Measurements from ENCODE around the gene RANBP10.
"Not testable (repeated sequence)": the region's sequence is repeated elsewhere in the genome, so short reads cannot be mapped to it uniquely, and the experiment has no call there.

The RANBP10 gene

DNA sequence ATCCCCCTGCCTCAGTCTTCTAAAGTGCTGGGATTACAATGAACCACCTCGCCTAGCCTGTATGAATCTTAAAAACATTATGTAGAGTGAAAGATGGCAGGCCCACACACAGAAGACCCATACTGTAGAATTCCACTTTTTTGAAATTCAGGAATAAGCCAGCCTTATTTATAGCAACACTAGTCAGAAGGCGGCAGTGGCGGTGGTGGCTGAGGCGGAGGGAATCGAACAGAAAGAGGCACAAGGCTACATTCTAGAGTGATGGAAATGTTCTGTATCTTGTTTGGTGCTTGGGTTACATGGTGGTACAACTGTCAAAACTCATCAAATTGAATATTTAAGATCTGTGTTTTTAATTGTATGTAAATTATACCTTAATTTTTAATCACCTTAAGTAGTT, 98.6 kb downstream of the RANBP10 start:
- no peak for DNase-seq

DNA sequence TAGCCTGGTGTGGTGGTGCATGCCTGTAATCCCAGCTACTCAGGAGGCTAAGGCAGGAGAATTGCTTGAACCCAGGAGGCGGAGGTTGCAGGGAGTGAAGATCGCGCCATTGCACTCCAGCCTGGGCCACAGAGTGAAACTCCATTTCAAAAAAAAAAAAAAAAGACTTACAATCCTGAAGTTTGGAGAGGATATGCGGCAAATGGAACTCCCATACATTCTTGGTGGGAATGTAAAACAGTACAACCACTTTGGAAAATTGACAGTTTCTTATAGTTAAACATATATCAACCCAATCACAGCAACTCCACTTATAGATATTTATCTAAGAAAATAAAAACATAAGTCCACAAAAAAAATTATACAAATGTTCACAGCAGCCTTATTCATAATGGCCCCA, 99.2 kb downstream of the RANBP10 start:
- no peak for DNase-seq

DNA sequence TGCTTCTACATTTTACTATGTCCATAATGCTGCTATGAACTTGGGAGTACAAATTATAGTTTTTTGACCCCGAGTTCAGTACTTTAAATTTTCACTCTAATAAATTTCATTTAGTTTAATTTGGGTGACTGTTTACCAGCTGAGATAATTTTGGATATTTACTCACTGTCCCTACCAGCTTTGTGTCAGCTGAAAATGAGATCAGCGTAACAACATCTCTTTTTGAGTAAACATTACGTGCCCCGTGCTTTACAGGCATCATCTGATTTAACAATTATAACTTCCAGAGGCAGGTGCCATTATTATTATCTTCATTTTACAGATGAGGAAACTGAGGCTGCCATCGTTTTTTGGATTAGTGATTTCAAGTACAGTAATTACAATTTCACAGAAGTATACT, 102.2 kb downstream of the RANBP10 start:
- DNase-seq = no peak

DNA sequence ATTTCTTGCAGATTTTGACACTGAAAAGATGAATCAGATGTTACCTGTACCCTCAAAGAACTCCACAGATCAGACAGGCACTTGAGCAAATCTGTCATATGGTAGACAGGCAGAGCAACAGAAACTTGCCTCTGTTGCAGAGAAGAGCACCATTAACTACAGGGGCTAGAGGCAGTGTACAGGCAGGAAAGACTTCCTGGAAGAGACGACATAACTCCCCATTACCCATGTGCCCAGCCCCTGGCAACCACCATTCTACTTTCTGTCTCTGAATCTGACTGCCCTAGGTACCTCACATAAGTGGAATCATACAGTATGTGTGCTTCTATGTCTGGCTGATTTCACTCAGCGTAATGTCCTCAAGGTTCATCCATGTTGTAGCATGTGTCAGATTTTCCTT, 102.7 kb downstream of the RANBP10 start:
- no peak for DNase-seq

DNA sequence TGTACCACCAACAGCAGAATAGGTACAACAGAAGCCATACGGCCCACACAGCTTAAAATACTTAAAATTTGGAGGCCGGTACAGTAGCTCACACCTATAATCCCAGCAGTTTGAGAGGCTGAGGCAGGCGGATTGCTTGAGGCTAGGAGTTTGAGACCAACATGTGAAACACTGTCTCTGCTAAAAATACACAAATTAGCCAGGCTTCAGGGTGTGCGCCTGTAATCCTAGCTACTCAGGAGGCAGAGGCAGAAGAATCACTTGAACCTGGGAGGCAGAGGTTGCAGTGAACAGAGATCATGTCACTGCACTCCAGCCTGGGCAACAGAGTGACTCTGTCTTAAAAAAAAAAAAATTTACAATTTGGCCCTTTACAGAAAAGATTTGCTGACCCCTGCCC, 104.2 kb downstream of the RANBP10 start:
- DNase-seq = no peak

DNA sequence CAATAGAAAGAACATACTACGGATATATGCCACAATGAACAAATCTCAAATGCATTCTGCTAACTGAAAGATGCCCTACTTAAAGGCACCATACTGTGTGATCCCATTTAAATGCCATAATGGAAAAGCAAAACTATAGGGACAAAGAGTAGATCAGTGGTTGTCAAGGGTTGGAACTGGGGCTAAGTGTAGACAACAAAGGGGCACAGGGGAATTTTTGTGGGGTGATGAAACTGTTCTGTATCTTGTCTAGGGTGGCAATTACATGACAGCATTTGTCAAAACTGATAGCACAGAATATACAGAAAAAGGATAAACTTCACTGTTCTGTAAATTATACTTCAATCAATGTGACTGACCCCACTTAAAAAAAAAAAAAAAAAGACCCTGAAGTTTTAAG, 104.9 kb downstream of the RANBP10 start:
- no peak for DNase-seq

DNA sequence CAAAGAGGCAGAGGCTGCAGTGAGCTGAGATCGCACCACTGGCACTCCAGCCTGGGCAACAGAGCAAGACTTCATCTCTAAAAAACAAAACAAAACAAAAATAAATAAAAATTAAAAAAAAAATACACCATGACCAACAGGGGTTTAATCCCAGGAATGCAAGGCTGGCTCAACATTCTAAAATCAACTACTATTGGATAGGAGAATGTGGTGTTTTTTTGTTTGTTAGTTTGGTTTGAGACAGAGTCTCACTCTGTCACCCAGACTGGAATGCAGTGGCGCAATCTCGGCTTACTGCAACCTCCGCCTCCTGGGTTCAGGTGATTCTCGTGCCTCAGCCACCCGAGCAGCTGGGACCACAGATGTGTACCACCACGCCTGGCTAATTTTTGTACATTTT, 107.1 kb downstream of the RANBP10 start:
- DNase-seq = no peak

DNA sequence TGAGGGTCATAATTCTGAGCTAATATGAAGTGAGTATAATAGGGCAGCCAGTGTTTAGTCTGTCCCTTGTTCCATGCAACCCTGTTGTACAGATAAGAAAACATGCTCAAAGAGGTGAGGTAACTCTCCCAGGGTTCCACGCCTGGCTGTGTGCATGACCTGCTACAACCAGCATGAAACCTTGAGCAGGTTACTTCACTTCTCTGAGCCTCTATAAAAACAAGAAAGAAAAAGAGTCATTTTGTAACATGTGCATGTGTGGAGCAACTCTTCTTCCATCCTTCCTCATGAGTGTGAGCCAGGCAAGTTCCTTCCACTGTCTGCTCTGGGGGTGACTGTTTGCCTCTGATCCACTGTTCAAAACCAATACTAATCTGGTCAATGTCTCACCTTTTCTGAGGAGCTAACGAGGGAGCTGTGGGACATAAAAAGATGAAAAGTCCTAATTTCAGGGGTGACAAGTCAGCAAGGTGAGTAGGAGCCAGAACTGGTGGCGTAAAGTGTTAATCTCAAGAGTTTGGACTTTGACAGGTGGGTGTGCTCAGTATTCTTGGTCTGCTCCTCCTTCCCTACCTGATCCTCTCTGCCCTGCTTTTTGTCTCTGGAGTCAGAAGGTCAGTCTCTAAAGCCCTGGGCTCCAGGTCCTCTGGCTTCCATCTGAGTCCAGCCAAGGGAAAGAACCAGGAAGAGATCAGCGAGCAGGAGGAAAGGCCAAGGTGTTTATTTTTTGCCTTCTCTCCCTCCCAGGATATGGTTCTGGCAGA, 108.8 kb downstream of the RANBP10 start:
- no peak for DNase-seq

DNA sequence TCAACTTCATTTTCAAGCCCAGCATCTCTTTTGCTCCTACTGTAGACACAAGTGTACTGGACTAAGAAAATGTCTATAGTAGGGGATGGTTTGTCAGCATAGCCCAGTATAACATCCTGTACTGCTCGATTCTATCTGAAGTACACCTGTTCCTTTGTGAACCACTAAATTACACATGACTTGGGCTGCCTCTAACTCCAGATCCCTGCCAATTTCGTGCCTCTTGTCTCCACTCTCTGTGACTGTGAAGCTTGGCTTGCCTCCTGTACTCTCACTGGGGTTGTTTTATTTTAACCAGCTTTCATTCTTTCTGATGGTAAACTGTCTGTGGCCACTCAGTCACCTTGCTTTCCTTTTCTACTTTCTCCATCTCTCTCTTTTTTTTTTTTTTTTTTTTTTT, 111.7 kb downstream of the RANBP10 start:
- no peak for DNase-seq

DNA sequence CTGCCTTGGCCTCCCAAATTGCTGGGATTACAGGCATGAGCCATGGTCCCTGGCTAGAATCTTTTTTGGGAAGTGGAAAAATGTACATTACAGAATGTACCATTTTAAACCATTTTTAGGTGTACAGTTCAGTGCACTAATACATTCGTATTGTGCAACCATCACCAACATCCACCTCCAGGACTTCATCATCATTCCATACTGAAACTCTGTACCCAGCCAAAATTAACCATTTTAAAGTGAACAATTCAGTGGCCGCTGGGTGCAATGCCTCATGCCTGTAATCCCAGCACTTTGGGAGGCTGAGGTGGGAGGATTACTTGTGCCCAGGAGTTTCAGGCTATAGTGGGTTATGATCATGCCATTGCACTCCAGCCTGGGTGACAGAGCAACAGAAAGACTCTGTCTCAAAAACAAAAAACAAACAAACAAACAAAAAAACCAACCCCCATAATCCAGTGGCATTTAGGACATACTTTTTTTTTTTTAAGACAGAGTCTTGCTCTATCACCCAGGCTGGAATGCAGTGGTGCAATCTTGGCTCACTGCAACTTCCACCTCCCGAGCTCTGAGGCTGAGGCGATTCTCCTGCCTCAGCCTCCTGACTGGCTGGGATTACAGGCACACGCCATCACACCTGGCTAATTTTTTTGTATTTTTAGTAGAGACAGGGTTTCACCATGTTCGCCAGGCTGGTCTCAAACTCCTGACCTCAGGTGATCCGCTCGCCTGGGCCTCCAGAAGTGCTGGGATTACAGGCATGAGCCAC, 112.7 kb downstream of the RANBP10 start:
- not testable (repeated sequence) for DNase-seq

DNA sequence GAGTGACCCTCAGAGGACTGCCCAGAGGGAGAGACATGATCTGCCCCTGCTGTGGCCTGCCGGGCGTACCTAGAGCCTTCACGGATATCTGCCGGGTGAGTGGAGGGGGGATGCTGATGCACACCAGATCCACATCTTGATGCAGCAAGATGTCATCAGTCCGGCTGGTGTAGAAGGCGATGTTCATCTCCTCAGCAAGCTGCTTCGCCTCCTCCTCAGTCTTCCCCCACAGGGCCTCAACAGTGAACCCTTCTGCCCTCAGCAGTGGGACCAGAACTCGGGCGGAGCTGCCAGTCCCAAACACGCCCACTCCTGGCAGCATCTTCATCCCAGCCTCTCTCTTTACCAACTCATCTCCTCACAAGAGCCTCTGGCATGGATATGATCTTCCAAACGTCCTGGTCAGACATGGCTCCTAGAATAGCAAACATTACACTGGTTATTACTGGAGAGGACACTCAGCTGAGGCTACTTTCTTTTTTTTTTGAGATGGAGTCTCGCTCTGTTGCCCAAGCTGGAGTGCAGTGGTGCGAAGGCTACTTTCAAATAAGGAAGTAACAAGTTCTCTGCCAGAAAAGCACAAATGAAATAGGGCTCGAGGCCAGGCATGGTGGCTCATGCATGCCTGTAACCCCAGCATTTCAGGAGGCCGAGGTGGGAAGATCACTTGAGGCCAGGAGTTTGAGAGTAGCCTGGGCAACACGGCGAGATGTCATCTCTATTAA, 120.8 kb downstream of the RANBP10 start:
- DNase-seq = no peak

DNA sequence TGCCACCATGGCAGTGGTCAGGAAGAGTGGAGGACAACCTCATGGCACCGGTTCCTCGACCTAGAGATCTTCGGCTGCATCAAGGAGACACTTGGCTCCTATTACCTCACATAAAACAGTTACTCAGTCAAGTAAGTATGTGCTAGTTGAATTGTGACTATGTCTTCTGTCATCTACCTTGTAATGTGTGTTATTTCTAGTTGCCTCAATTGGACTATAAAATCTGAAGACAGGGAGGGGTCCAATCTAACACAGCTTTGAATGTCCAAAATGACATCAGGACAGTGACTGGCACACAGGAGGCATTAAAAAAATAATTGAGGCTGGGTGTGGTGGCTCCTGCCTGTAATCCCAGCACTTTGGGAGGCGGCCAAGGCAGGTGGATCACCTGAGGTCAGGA, 122.6 kb downstream of the RANBP10 start:
- DNase-seq = no peak

DNA sequence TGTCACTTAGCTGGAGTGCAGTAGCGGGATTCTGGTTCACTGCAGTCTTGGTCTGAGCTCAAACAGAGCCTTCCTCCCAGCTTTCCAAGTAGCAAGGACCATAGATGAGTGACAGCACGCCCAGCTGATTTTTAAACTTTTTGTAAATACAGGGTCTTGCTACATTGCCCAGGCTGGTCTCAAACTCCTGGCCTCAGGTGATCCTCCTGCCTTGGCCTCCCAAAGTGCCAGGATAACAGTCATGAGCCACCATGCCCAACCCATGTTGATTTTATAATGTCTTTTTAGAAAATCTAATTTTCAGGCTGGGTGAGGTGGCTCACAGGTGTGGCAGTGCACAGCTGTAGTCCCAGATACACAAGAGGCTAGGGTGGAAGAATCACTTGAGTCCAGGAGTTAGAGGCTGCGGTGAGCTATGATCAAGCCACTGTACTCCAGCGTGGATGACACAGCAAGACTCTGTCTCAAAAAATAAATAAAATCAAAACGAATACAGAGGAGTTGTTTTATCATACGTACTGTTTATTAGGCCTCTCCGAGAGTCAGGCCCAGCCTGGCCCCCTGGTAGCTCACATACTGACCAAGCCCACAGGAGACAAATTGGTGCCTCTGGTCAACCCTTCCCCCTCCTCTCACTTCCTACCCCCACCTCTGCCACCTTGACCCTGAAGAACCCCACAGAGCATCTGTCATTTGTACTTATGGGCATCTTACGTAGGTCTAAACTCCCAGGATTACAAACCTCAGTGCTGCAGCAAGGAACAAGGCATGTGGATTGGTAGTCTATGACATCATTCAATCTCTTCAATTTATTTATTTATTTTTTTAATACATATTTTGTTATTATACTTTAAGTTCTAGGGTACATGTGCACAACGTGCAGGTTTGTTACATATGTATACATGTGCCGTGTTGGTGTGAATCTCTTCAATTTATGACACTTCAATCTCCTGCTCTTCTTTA, 126.1 kb downstream of the RANBP10 start:
- no peak for DNase-seq

DNA sequence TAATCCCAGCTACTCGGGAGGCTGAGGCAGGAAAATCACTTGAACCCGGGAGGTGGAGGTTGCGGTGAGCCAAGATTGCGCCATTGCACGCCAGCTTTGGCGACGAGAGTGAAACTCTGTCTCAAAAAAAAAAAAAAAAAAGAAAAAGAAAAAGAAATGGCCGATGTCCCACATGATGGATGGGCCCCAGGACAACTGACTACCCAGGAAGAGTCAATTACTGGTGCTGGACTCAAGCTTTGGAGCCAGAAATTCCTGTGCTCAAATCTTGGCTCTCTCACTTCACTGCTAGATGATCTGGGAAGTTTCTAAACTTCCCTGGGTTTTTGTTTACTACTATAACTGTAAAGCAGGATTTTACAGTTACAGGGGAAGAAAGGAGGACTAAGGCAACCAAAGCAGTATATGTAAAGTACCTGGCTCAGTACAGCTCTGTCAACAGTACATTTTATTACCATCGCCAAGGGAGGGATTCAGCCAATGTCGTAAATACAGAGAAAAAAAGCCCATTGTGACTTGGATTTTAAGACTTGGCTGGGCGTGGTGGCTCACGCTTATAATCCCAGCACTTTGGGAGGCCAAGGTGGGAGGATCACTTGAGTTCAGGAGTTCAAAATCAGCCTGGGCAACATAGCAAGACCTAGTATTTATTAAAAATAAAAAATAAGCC, 127.9 kb downstream of the RANBP10 start:
- no peak for DNase-seq

DNA sequence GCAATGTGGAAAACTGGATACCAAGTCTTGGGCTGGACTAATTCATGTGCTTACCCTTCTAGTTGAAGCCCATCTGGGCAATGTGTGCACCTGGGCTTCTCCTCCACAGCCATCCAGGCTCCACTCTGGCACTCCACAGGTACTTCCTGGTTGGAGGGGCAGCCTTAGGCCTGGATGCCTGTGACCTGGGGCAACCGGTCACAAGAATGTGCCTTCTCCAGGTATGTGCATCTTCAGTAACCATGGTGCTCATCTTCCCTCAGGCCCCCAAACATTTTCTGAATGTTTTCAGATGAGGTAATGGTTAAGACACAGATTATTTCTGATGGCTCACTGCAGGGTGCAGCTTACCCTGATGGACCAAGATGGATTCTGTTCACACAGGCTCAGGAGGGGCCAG, 128.6 kb downstream of the RANBP10 start:
- no peak for DNase-seq

DNA sequence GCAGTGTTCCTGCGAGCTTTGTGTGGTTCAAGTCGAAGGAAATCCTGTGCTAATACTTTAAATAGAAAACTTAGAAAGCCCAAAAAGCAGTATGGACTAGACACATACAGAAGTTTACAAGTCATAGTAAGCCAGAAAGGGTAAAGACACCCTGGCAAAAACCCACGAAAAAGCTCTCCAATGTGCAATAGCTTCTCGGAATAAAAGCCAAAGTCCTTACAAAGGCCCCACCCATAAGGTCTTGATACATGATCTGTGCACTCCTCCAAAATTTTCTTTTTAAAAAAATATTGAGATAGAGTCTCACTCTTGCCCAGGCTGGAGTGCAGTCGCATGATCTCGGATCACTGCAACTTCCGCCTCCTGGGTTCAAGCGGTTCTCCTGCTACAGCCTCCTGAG, 129.4 kb downstream of the RANBP10 start:
- no peak for DNase-seq

DNA sequence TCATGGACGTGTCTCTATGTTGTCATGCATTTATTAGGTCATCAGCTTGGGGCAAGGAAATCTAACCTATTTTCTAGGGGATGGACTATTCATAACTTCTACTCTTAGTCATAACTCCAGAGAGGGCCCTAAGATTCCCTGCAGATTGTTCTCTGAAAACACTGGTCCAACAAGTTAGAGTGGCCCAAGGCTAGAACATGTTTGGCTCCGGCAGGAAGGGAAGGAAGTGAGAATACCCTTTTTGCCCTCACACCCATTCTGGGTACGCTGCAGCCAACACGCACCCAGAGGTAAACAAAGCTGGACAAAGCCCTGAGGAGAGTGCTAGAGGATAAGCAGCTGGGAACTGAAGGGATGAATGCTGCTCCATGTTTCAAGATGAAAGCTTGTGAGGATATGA, 129.8 kb downstream of the RANBP10 start:
- DNase-seq = no peak

DNA sequence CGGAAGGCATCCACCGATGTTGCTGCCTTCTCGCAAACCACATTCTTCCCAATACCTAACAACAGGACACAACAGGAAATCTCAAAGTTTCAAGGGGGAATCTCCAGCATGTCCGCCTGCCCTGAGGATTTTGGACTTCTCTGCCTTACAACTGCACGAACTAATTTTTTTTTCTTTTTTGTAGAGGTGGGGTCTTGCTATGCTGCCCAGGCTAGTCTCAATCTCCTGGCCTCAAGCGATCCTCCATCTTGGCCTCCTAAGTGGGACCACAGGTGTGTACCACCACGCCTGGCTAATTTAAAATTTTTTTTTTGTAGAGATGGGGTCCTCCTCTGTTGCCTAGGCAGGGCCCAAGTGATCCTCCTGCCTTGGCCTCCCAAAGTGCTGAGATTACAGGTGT, 130.4 kb downstream of the RANBP10 start:
- DNase-seq = no peak

DNA sequence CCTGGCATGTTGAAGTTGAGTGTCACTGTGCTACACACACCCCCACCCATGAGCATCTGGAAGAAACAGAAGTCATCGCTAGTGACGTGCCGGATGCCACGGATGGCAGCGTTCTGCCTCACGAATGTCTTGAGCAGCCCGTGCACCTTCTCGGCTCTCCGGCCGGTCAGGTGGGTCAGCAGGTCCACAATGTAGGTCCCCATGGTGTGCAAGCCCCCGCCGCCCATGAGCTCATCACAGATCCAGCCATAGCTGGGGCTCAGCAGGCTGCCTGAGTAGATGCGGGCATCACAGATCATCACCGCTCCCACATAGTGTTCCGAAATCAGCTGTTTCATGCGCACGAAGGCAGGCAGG, 130.8 kb downstream of the RANBP10 start:
- DNase-seq = no peak

DNA sequence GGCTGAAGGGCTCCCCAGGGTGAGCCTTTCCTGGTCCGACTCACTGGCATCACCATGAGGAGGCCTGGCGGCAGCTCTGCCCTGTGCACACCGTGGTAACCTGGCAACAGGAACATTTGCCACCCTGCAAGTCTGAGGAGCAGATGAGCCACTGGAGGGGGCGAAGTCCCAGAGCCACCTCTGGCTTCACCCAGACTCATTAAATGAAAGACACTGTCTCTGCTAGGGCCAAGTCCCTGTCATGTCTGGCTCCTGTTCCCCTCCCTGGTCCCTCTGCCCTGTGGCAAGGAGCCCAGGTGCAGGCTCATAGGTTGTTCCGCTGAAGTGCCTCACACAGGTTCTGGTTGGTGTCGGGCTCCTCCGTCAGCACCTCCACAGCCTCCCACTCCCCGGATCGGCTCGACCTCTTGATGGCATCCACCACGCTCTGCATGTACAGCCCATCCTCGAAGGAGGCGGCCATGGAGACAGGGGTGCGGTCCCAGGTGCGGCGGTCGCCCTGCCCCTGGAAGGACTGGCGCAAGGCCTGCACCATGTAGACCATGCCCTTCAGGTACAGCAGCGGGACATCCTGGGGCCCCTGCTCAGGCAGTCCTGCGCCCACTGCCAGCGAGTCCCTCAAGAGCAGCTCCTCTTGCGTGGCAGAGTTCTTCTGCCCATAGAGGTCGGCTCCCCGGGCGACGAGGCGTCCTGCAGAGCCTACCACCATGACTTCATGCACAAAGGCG, 131.3 kb downstream of the RANBP10 start:
- peak; percentile 24 for DNase-seq
